B cell (primary cell): Measurements from ENCODE around the gene AKT2. TPM values are rescaled to one million over a fixed set of nuclear protein-coding genes. Genes with fewer than 3 reads are reported as not detected.
"Not testable (repeated sequence)": the region's sequence is repeated elsewhere in the genome, so short reads cannot be mapped to it uniquely, and the experiment has no call there.

Experiments
- ATAC-seq: fragments of 200-7000 bp; cut with Tn5 transposase; one replicate; pipeline ENCODE4 v1.10.0; 2021; ENCODE audit warnings: low read depth, mild to moderate bottlenecking, moderate number of reproducible peaks, moderate library complexity
- CTCF ChIA-PET: fragments of 350-600 bp; sonication (Branson Sonifier 250); formaldehyde crosslinking; loops from one replicate; lab custom pipeline; 2021; ENCODE audit warnings: antibody characterized with exemption, inconsistent platforms; lab: Charles Lee
- POLR2A ChIA-PET: fragments of 350-600 bp; sonication (Branson Sonifier 250); formaldehyde crosslinking; loops from one replicate; lab custom pipeline; 2021; ENCODE audit warnings: antibody characterized with exemption; lab: Charles Lee
- DNase-seq: peaks from one replicate; pipeline ENCODE4 v3.0.0; 2013
- H2AFZ ChIP-seq: 2 replicates; pipeline ENCODE4 v1.6.1; 2012; ENCODE audit warnings: mild to moderate bottlenecking, low read depth, low read length; ENCODE audit not compliant: insufficient read depth, poor library complexity, severe bottlenecking
- H3K27ac ChIP-seq, 2 donors: 1 replicate in 1 of 2; 2 replicates in 1 of 2; pipeline ENCODE4 v1.5.1; 2012 to 2013; ENCODE audit warnings: low read length in 2 of 2, mild to moderate bottlenecking in 2 of 2, moderate library complexity in 1 of 2
- H3K27me3 ChIP-seq, 4 experiments: fragments of 200-600 bp in 1 of 4; sonication (generic) in 1 of 4; replicated peaks in 1 of 4; 1 replicate in 2 of 4; 2 replicates in 2 of 4; pipeline versions ENCODE4 v1.6.1 to v1.7.0; 2013 to 2016; ENCODE audit warnings: low read length in 3 of 4, mild to moderate bottlenecking in 2 of 4, mixed read lengths in 1 of 4, moderate library complexity in 1 of 4; ENCODE audit not compliant: insufficient read depth in 4 of 4, control insufficient read depth in 3 of 4; ENCODE audit errors: control extremely low read depth in 1 of 4
- H3K36me3 ChIP-seq, 2 experiments: replicated peaks in 1 of 2; 1 replicate in 1 of 2; 2 replicates in 1 of 2; pipeline versions ENCODE4 v1.6.1 to v1.7.1; 2013; ENCODE audit warnings: low read length in 1 of 2; ENCODE audit not compliant: insufficient read depth in 2 of 2, control insufficient read depth in 1 of 2; ENCODE audit errors: control extremely low read depth in 1 of 2, extremely low read depth in 1 of 2
- H3K4me1 ChIP-seq, 2 donors: fragments of 200-600 bp in 1 of 2; sonication (generic) in 1 of 2; 1 replicate in 1 of 2; 2 replicates in 1 of 2; pipeline versions ENCODE4 v1.5.1 to v1.6.1; 2013 to 2017; ENCODE audit warnings: low read length in 2 of 2; ENCODE audit not compliant: control insufficient read depth in 2 of 2, insufficient read depth in 2 of 2
- H3K4me2 ChIP-seq: replicated peaks from 2 replicates; pipeline ENCODE3; 2012; ENCODE audit warnings: mild to moderate bottlenecking, low read depth, low read length; ENCODE audit not compliant: poor library complexity, severe bottlenecking
- H3K4me3 ChIP-seq, 5 experiments: fragments of 200-600 bp in 1 of 5; sonication (generic) in 1 of 5; 1 replicate in 3 of 5; 2 replicates in 2 of 5; pipeline versions ENCODE4 v1.5.1 to v1.7.0; 2011 to 2016; ENCODE audit warnings: low read length in 4 of 5, mild to moderate bottlenecking in 4 of 5, low read depth in 2 of 5, control low read depth in 1 of 5, moderate library complexity in 1 of 5; ENCODE audit not compliant: insufficient read depth in 1 of 5; ENCODE audit errors: control extremely low read depth in 1 of 5, extremely low read depth in 1 of 5
- H3K79me2 ChIP-seq: fragments of 200-600 bp; sonication (generic); one replicate; pipeline ENCODE4 v1.6.0; 2016; ENCODE audit warnings: low read length; ENCODE audit not compliant: control insufficient read depth, insufficient read depth
- H3K9ac ChIP-seq: fragments of 200-600 bp; sonication (generic); 2 replicates; pipeline ENCODE4 v1.6.1; 2017; ENCODE audit warnings: mild to moderate bottlenecking, low read length, moderate library complexity
- H3K9me3 ChIP-seq, 3 donors: one replicate each; pipeline versions ENCODE4 v1.6.1 to v1.7.1; 2013; ENCODE audit warnings: low read length in 2 of 3; ENCODE audit not compliant: control insufficient read depth in 2 of 3, insufficient read depth in 1 of 3; ENCODE audit errors: control extremely low read depth in 1 of 3
- H4K20me1 ChIP-seq: 2 replicates; pipeline ENCODE4 v1.6.0; 2012; ENCODE audit warnings: mild to moderate bottlenecking, low read length; ENCODE audit not compliant: insufficient read depth, control insufficient read depth, poor library complexity, severe bottlenecking
- H3K27ac Mint-ChIP-seq: one replicate; pipeline ENCODE4 v1.8.0; 2021; ENCODE audit warnings: mixed read lengths
- H3K27me3 Mint-ChIP-seq: one replicate; pipeline ENCODE4 v1.8.0; 2021; ENCODE audit warnings: mixed read lengths
- H3K4me1 Mint-ChIP-seq: one replicate; pipeline ENCODE4 v1.8.0; 2021; ENCODE audit warnings: mixed read lengths
- H3K4me3 Mint-ChIP-seq: one replicate; pipeline ENCODE4 v1.8.0; 2021; ENCODE audit warnings: mixed read lengths
- H3K9me3 Mint-ChIP-seq: one replicate; pipeline ENCODE4 v1.8.0; 2022; ENCODE audit warnings: mixed read lengths; ENCODE audit not compliant: insufficient read depth
- CTCF ChIP-seq: fragments of 200-600 bp; IDR thresholded peaks from one replicate; pipeline ENCODE4 v1.8.0; 2022; ENCODE audit warnings: antibody characterized with exemption, mild to moderate bottlenecking
- EZH2 ChIP-seq: IDR thresholded peaks from 2 replicates; pipeline ENCODE4 v1.6.1; 2012; ENCODE audit warnings: borderline replicate concordance, low read depth, mild to moderate bottlenecking, moderate library complexity, low read length; ENCODE audit not compliant: insufficient read depth, poor library complexity, severe bottlenecking
- WGBS: methylation state at CpG from one replicate; pipeline ENCODE4 v1.1.5; 2013; ENCODE audit warnings: missing lambda C conversion rate; ENCODE audit not compliant: insufficient coverage; 5-methylcytosine and 5-hydroxymethylcytosine counted together
- intact Hi-C: fragments of 100-400 bp; cut with micrococcal nuclease; formaldehyde crosslinking; loops from one replicate; pipeline ENCODE4 v1.10.0; 2022
- polyA plus RNA-seq: library from polyadenylated mRNA; depleted of rRNA; stranded (reverse); fragments of >200 nt; gene quantifications from 2 replicates; pipeline ENCODE4 v1.2.3, GENCODE V29; 2012
- total RNA-seq, 2 donors: library from RNA; stranded (reverse); fragments of 120-200 nt in 1 of 2; gene quantifications; 1 replicate in 1 of 2; 2 replicates in 1 of 2; pipeline versions ENCODE4 v1.2.3 to v1.2.4, GENCODE V29; 2013 to 2022

Gene AKT2
- total and polyA plus RNA-seq, 2 donors (not counting 1 experiment from before 2014, with no cell fraction given) = 195 to 243 TPM

- H3K27me3 ChIP-seq = peaks cover 0 to 58% (median 30%) of the 10 kb centered on the region in 4 experiments
- no peak overlapping the region for H3K27ac Mint-ChIP-seq
- no peaks in the 10 kb centered on the region for H3K9me3 Mint-ChIP-seq
- H3K4me1 ChIP-seq = peaks cover 18 to 36% of the 10 kb centered on the region in 2 donors
- no peak overlapping the region for H3K9ac ChIP-seq
- H3K79me2 ChIP-seq = no peaks in the 10 kb centered on the region
- no peak for TF ChIP-seq EZH2
- TF ChIP-seq CTCF = no peak
- CTCF ChIA-PET = interaction anchor here (0.5 to 3.2 kb wide), 4 partner anchors 10 to 415 kb away, joined by 3 to 26 read pairs (median 3); no protein-coding TSS in a partner anchor
- H3K4me3 ChIP-seq = no peak overlapping the region
- ATAC-seq (no peak), DNase-seq (no peak)
- H3K27ac ChIP-seq = no peak overlapping the region
- H4K20me1 ChIP-seq = no peaks in the 10 kb centered on the region
- H3K27me3 Mint-ChIP-seq = peaks cover 40% of the 10 kb centered on the region
- no peak overlapping the region for H3K4me3 Mint-ChIP-seq
- H2AFZ ChIP-seq = no peak overlapping the region
- H3K4me2 ChIP-seq = no peak overlapping the region
- POLR2A ChIA-PET = no interaction called here
- 62% methylated on average over 7 of the region's 8 CpGs for WGBS
- peaks cover 10% of the 10 kb centered on the region for H3K4me1 Mint-ChIP-seq
- H3K9me3 ChIP-seq = peaks cover 0 to 35% (median 0%) of the 10 kb centered on the region in 3 donors
- H3K36me3 ChIP-seq = no peaks in the 10 kb centered on the region
- intact Hi-C loops = no loop called here
Observed at GRCh38 chr19:40219721-40220276, 65.3 kb downstream of the AKT2 start.

- ChIA-PET CTCF (interaction anchor here (0.6 to 3.2 kb wide), 5 partner anchors 9 to 416 kb away, joined by 3 to 26 read pairs (median 3); no protein-coding TSS in a partner anchor), POLR2A (interaction anchor here (0.7 kb wide), 1 partner anchor 443 kb away, joined by 3 read pairs; no protein-coding TSS in a partner anchor)
- H3K27me3 ChIP-seq = peaks cover 0 to 50% (median 24%) of the 10 kb centered on the region in 4 experiments
- WGBS = 80% methylated on average over 1 of the region's 4 CpGs
- H3K27ac ChIP-seq, H3K27ac Mint-ChIP-seq, H2AFZ ChIP-seq, H3K4me1 Mint-ChIP-seq, H3K4me3 Mint-ChIP-seq, DNase-seq, H3K4me2 ChIP-seq, H3K9me3 Mint-ChIP-seq, intact Hi-C loops, H3K36me3 ChIP-seq, H3K79me2 ChIP-seq, H3K4me3 ChIP-seq, ATAC-seq, H3K9ac ChIP-seq, H4K20me1 ChIP-seq: not testable (repeated sequence)
- peaks cover 38% of the 10 kb centered on the region for H3K27me3 Mint-ChIP-seq
- peaks cover 0 to 30% (median 0%) of the 10 kb centered on the region in 3 donors for H3K9me3 ChIP-seq
- peaks cover 18 to 31% of the 10 kb centered on the region in 2 donors for H3K4me1 ChIP-seq
Observed at GRCh38 chr19:40219029-40219428, 66.1 kb downstream of the AKT2 start.
